Stimulated activated naive CD4-positive, alpha-beta T cell treated with Interleukin-2 at 50 U/mL for 16 hours (primary cell): ENCODE measurements around the gene ULK1.
A peak's percentile ranks its signal among the peaks of the same experiment; 100 is the strongest.

Experiments used
- DNase-seq: peaks from one replicate; lab custom pipeline; 2025; lab: John Stamatoyannopoulos, UW

The ULK1 gene

DNA sequence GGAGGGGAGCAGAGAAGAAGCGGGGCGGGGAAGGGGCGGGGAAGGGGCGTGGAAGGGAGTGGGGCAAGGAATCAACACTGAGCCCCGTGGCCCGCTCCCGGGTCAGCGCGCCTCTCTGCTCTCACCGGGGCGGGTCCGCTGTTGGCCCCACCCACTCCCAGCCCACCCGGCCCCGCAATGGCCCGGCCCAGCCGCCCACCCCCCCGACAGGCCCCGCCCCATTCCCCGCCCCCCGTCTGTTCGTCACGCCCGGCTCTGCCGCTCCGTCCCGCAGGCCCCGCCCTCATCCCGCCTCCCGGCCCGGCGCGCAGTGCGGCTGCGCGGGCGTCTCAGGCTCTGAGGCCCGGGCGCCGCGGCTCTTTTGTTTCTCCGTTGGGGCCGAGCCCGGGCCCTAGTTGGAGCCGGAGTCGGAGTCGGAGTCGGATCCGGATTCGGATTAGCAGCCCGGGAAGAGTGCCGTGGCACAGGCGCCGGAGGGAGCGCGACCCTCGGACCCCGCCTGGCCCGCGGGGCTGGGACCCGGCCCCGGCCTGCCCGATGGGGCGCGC lies at the start of gene ULK1:
TSS of gene ULK1 (plus strand) at position 310 of the 548 bp plus-strand sequence. CDS start 380 bp downstream, outside the sequence.
- peak; percentile 87 for DNase-seq

DNA sequence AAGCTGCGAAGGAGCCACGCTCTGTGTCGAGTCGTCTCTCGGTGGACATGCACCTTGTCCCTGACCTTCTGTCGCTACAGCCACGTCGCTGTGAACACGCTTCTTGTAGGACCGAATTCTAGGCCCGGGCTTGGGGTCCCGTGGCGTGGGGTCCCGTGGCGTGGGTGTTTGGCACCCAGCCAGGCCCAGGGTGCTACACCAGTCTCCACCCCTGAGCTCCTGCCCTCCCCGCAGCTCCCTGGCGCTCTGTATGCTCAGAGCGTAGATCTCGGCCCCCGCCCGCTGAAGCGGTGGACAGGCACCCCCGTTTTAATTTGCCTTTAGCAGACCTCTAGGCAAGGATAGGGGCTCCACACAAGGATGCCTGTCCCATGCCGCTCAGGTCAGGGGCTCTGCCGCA lies 49.8 kb upstream of the ULK1 start:
- DNase-seq = no peak

GRCh38 chr12:131845121-131845520 lies 49.3 kb upstream of the ULK1 start:
- no peak for DNase-seq

GRCh38 chr12:131847456-131847855 lies 47.0 kb upstream of the ULK1 start:
- no peak for DNase-seq

- no peak for DNase-seq
Observed at GRCh38 chr12:131848753-131849152, 45.7 kb upstream of the ULK1 start.

DNA sequence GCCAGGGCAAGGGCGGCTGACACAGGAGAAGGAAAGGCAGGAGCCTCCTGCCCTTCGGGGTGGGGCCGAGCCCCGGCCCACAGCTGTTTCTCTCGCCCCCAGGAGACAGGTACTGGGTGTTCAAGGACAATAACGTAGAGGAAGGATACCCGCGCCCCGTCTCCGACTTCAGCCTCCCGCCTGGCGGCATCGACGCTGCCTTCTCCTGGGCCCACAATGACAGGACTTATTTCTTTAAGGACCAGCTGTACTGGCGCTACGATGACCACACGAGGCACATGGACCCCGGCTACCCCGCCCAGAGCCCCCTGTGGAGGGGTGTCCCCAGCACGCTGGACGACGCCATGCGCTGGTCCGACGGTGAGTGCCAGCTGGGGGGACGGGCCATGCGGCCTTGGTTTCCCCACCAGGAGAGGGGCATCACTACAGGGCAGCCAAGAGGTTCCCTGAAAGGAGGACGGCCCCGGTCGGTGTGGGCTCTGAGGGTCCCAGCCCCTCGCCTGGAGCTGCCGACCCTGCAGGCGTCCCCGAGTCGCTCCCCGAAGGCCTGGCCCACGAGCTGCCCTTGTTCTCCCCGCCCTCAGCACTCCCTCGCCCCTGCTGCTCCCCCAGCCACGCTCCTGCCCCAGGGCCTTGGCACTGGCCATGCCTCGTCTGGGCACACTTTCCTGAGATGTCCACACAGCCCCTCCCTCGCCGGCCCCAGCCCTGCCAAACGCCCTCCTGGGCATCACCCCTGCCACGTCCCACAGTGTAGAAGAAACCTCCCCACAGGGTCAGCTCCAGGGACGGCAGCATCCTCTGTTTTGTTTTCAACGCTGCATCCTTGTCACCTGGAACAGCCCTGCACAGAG lies 44.5 kb upstream of the ULK1 start:
- no peak for DNase-seq

GRCh38 chr12:131850856-131851559 lies 43.4 kb upstream of the ULK1 start:
- no peak for DNase-seq

- no peak for DNase-seq
Observed at GRCh38 chr12:131851741-131852550, 42.5 kb upstream of the ULK1 start.

- no peak for DNase-seq
Observed at GRCh38 chr12:131852551-131853299, 41.7 kb upstream of the ULK1 start.

DNA sequence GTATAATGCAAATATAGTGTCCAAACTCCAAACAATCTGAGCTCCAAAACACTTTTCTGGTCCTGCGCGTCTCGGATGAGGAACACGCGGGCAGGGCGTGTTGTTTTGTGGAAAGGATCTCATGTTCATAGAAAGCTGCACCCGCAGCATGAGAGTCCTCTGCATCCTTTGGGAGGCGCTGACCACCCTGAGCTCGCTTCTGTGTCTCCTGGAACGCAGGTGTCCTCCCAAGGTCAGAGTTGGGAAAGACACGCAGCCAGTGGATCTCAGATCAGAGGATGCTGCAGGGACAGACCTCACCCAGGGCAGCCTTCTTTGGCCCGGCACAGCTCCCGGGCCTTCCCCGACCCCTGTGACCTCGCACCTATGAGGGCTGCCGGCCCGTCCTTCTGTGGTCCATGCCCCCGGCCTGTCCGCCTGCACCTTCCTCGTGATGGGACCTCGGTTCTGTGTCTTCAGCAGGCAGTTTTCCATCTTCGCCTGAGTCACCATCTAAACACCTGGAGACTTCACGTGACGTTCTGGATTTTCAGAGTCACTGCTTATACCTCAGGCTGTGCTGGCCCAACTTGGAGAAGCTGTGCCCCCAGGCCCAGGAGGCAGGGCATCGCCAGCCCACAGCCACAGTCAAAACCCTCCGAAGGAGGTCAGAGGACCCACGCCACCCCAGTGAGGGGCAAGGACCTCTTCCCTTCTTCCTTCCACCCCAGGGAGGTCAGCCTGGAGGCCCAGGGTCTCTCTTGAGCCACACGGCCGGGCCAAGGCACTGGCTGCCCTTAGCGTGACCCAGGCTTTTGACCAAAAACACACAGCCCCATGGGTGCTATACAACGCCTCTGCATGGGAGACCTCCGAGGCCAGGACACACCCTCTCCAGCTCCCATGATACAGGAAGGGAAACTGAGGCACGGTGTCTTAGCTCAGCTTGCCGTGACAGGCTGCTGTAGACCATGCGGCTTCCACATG lies 40.3 kb upstream of the ULK1 start:
- no peak for DNase-seq

- no peak for DNase-seq
Observed at GRCh38 chr12:131854861-131855476, 39.5 kb upstream of the ULK1 start.

- no peak for DNase-seq
Observed at GRCh38 chr12:131855521-131856142, 38.8 kb upstream of the ULK1 start.

DNA sequence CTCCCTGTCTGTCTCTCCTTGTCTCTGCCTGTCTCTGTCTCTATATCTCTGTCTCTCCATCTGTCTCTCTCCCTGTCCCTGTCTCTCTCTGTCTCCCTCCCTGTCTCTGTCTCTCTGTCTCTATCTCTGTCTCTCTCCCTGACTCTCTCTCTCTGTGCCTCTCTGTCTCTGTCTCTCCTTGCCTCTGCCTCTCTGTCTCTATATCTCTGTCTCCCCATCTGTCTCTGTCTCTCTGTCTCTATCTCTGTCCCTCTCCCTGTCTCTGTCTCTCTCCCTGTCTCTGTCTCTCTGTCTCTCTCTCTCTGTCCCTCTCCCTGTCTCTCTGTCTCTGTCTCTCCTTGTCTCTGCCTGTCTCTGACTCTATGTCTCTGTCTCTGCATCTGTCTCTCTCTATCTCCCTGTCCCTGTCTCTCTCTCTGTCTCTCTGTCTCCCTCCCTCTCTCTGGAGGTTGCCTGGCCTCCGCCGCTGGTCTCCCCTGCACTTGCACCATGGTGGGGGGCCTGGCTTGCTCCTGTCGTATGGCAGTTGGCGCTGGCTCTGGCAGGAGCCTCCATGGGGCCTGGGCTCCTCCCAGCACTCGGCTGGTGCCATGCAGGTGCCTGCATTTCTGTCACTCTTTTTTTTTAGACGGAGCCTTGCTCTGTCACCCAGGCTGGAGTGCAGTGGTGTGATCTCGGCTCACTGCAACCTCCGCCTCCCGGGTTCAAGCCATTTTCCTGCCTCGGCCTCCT lies 37.9 kb upstream of the ULK1 start:
- no peak for DNase-seq

- no peak for DNase-seq
Observed at GRCh38 chr12:131857908-131858850, 36.2 kb upstream of the ULK1 start.

DNA sequence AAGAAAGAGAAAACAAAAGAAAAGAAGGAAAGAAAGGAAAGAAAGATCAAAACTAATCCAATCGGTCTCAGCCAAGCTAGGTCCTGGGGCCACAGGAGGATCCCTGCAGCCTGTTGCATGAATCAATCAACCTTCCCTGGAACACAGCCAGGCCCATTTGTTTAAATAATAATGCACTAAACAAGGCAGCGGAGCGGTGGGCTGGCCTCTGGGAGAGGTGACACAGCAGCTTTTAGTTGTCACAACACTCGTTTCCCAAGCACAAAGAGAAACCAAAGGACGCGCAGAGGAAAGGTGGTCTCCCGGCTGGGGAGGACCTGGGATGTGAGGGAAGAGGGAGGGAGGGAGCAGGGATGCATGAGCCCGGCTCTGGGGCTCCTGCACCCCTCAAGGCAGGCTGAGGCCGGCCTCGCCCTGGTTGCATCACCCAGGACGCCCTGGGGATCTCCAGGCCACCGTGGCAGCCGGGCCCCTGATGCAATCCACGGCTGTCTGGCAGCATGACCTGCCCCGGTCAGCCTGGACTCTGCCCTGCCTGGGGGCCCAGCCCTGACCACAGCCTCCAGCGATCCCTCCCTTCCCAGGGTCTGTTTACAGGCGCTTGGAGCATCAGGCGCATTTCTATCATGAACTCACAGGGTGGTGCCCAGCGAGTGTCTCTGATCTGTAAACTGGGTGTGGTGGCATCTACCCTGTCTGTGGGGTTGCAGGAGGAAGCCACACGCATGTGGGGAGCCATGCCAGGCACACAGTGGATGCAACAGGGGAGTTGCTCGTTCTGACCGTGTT lies 33.8 kb upstream of the ULK1 start:
- no peak for DNase-seq

DNA sequence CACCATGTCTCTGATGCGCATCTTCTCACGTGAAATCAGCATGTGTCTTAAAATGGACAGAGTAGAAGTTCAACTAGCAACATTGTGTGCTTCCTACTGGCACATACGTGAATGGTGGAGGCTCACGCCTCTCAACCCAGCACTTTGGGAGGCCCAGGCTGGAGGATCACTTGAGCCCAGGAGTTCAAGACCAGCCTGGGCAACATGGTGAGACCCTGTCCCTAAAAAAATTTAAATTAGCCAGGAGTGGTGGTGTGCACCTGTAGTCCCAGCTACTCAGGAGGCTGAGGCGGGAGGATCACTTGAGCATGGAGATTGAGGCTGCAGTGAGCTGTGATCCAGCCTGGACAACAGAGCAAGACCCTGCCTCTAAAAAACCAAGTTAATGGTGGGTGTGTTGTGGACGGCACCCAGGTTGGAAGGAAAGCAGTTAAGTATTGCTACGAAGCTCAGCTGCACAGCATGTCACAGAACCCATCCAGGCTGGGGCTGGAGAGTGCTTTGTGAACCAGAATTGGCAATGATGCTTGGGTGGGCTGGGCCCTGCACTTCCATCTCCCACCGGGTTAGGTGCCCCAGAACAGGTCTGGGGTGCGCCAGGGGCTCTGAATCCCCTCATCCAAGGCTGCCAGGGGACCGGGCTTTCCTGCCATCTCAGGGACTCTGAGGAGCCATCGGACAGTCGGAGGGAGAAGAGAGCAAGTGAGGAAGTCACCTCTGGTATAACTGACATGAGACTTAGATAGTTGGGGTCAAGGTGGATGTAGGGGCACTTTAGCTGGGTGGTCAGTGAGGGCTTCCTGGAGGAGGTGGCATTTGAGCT lies 33.0 kb upstream of the ULK1 start:
- DNase-seq = no peak
